HEK293 (cell line): Measurements from ENCODE around the gene TMEM135.

Source experiments
- HOXD13 ChIP-seq: sonication (generic); formaldehyde crosslinking; IDR thresholded peaks from 2 replicates; pipeline ENCODE4 v1.8.0; 2022; ENCODE audit warnings: missing genetic modification reagents, borderline replicate concordance
- KLF16 ChIP-seq: fragments of 450-650 bp; formaldehyde crosslinking; IDR thresholded peaks from 2 replicates; pipeline ENCODE4 v1.5.1; 2017; ENCODE audit warnings: missing biosample characterization, missing genetic modification characterization
- REPIN1 ChIP-seq: fragments of 450-650 bp; formaldehyde crosslinking; IDR thresholded peaks from 2 replicates; pipeline ENCODE4 v1.5.1; 2017; ENCODE audit warnings: missing biosample characterization, missing genetic modification characterization, low read depth
- ZNF501 ChIP-seq: fragments of 450-650 bp; formaldehyde crosslinking; IDR thresholded peaks from 2 replicates; pipeline ENCODE4 v1.5.1; 2016; ENCODE audit warnings: missing biosample characterization, missing genetic modification characterization
- TF ChIP-seq, protein P1 (sequence below): fragments of 450-650 bp; formaldehyde crosslinking; IDR thresholded peaks from 2 replicates; pipeline ENCODE4 v1.5.1; 2016; ENCODE audit warnings: missing biosample characterization, missing genetic modification characterization

DNA sequence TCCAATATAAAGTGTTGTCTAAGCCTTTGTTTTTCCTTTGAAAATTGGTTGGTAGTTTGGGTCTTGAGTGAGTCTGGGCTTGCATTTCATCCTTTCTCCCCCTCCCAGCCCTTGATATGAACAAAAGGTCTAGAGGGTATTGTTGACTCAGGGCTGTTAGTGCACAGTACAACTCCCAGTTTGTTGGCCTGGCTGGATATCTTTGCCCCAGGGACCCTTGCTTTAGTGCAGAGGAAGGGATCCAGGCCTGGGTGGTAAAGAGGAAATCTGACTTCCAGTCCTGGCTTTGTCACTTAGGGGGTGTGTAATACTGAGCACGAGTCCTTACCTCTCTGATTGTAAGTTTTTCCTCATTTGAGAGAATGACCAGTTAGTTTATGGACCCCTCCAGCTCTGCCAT, 330.4 kb downstream of the TMEM135 start:
- TF ChIP-seq REPIN1 (tag by site-specific recombination) (no peak), HOXD13 (CRISPR knock-in tag) (no peak), ZNF501 (tag by site-specific recombination) (no peak), KLF16 (tag by site-specific recombination) (no peak)
- TF ChIP-seq, protein P1, sequence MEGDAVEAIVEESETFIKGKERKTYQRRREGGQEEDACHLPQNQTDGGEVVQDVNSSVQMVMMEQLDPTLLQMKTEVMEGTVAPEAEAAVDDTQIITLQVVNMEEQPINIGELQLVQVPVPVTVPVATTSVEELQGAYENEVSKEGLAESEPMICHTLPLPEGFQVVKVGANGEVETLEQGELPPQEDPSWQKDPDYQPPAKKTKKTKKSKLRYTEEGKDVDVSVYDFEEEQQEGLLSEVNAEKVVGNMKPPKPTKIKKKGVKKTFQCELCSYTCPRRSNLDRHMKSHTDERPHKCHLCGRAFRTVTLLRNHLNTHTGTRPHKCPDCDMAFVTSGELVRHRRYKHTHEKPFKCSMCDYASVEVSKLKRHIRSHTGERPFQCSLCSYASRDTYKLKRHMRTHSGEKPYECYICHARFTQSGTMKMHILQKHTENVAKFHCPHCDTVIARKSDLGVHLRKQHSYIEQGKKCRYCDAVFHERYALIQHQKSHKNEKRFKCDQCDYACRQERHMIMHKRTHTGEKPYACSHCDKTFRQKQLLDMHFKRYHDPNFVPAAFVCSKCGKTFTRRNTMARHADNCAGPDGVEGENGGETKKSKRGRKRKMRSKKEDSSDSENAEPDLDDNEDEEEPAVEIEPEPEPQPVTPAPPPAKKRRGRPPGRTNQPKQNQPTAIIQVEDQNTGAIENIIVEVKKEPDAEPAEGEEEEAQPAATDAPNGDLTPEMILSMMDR (tag by site-specific recombination): no peak
